Esophagus squamous epithelium (tissue), 5 donors: Measurements from ENCODE around the gene ADIPOR2. TPM values are rescaled to one million over a fixed set of nuclear protein-coding genes. Genes with fewer than 3 reads are reported as not detected.

Source experiments
- DNase-seq: peaks from one replicate; lab custom pipeline; 2025; lab: John Stamatoyannopoulos, UW
- H3K27ac ChIP-seq, 4 donors: fragments of 200-600 bp; sonication (generic); one replicate each; pipeline ENCODE4 v1.5.1; 2016 to 2019; ENCODE audit warnings: mild to moderate bottlenecking in 1 of 4
- H3K27me3 ChIP-seq, 4 donors: fragments of 200-600 bp; sonication (generic); 1 replicate in 3 of 4; 2 replicates in 1 of 4; pipeline versions ENCODE4 v1.5.1 to v1.6.0; 2017 to 2021; ENCODE audit warnings: antibody characterized with exemption in 1 of 4
- H3K36me3 ChIP-seq, 3 donors: fragments of 200-600 bp; sonication (generic); one replicate each; pipeline ENCODE4 v1.5.1; 2016 to 2019
- H3K4me1 ChIP-seq, 3 donors: fragments of 200-600 bp; sonication (generic); one replicate each; pipeline ENCODE4 v1.5.1; 2017 to 2019
- H3K4me3 ChIP-seq, 4 donors: fragments of 200-600 bp; sonication (generic); 1 replicate in 3 of 4; 2 replicates in 1 of 4; pipeline ENCODE4 v1.5.1; 2016 to 2019; ENCODE audit warnings: mild to moderate bottlenecking in 2 of 4, moderate library complexity in 1 of 4
- H3K9me3 ChIP-seq, 3 donors: fragments of 200-600 bp; sonication (generic); one replicate each; pipeline ENCODE4 v1.5.1; 2016 to 2019
- POLR2A ChIP-seq, 4 donors: fragments of 450-650 bp; IDR thresholded peaks; one replicate each; pipeline ENCODE4 v1.6.1; 2017; ENCODE audit warnings: antibody characterized with exemption in 4 of 4, mild to moderate bottlenecking in 4 of 4, moderate library complexity in 3 of 4
- WGBS, 2 donors: methylation state at CpG; one replicate each; pipeline ENCODE4 v1.1.5; 2018; 5-methylcytosine and 5-hydroxymethylcytosine counted together
- intact Hi-C: fragments of 100-400 bp; cut with DNase I; formaldehyde crosslinking; loops from one replicate; pipeline ENCODE4 v1.15.0; 2022
- total RNA-seq, 4 donors: library from RNA; depleted of rRNA; stranded (reverse); fragments of >200 nt; gene quantifications; one replicate each; pipeline ENCODE4 v1.1.0, GENCODE V29; 2016
- TF ChIP-seq, protein P1 (sequence below), 6 experiments: fragments of 450-650 bp in 4 of 6; fragments of 200-600 bp in 2 of 6; sonication (generic) in 2 of 6; IDR thresholded peaks; one replicate each; pipeline ENCODE4 v1.5.1; 2016 to 2019; ENCODE audit warnings: antibody characterized with exemption in 6 of 6, mild to moderate bottlenecking in 4 of 6, moderate library complexity in 4 of 6
- donor health status: DM: yes; HTN: yes; CAD: no.

The ADIPOR2 gene
- total RNA-seq, 4 donors from 2014 or later = 29.1 to 49.4 (median 31.1) TPM

DNA sequence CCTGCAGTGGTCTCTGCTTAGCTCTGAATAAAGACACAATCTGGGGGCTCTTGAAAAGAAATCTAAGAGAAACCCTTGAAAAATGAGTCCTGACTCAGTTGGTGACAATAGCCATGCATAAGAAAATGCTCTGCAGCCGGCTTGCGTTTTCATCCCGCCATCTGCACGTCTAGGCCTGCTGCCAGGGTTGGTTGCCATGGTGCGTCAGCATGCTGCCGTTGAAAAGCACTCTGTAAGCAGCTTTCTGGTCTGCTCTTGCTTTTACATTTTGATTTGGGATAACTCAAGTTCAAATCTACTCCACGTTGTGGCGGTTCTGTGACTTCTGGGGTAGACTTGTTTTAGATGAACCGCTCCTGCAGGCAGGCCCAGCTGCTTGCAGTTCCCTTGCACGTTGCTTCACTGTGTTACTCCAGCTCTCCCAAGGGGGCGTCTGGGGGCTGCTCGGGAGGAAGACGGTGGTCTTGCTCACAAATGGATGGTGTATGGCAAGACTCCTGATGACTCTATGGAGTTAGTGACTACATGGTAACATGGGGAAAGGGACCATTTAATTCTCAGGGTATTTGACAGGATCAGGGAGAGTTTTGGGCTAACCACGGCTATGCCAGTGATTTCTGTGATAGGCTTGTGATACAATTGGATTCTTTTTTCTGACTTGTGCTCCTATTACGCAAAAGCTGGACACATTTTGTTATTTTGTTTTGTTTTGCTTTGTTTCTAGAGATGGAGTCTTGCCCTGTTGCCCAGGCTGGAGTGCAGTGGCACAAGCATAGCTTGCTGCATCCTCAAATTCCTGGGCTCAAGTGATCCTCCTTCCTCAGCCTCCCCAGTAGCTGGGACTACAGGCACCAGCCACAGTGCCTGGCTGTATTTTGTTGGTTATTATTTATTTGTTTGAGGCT is 46.1 kb upstream of the ADIPOR2 start:
- H3K9me3 ChIP-seq = no peaks in the 10 kb centered on the region
- H3K4me1 ChIP-seq = peaks cover 4 to 31% (median 10%) of the 10 kb centered on the region in 3 donors
- H3K4me3 ChIP-seq = no peak overlapping the region
- no peaks in the 10 kb centered on the region for H3K27me3 ChIP-seq
- WGBS, 2 donors = 29 to 33% methylated on average over 13 to 14 of the region's 15 CpGs
- no peak for DNase-seq
- TF ChIP-seq, protein P1, sequence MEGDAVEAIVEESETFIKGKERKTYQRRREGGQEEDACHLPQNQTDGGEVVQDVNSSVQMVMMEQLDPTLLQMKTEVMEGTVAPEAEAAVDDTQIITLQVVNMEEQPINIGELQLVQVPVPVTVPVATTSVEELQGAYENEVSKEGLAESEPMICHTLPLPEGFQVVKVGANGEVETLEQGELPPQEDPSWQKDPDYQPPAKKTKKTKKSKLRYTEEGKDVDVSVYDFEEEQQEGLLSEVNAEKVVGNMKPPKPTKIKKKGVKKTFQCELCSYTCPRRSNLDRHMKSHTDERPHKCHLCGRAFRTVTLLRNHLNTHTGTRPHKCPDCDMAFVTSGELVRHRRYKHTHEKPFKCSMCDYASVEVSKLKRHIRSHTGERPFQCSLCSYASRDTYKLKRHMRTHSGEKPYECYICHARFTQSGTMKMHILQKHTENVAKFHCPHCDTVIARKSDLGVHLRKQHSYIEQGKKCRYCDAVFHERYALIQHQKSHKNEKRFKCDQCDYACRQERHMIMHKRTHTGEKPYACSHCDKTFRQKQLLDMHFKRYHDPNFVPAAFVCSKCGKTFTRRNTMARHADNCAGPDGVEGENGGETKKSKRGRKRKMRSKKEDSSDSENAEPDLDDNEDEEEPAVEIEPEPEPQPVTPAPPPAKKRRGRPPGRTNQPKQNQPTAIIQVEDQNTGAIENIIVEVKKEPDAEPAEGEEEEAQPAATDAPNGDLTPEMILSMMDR (IDR thresholded peaks at IDR 0.05) = no peak
- no peak for TF ChIP-seq POLR2A (IDR thresholded peaks at IDR 0.05)
- H3K27ac ChIP-seq = peak overlapping the region in 1 of 4 donors; percentile 50
- H3K36me3 ChIP-seq = peaks cover 0 to 60% (median 0%) of the 10 kb centered on the region in 3 donors
- intact Hi-C loops = loop anchor here (10.0 kb wide), 1 partner anchor 290 kb away; no protein-coding TSS in a partner anchor

DNA sequence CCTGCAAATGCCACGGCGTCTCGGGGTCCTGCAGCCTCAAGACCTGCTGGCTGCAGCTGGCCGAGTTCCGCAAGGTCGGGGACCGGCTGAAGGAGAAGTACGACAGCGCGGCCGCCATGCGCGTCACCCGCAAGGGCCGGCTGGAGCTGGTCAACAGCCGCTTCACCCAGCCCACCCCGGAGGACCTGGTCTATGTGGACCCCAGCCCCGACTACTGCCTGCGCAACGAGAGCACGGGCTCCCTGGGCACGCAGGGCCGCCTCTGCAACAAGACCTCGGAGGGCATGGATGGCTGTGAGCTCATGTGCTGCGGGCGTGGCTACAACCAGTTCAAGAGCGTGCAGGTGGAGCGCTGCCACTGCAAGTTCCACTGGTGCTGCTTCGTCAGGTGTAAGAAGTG is 45.1 kb upstream of the ADIPOR2 start:
- Histone ChIP-seq H3K36me3 (peaks cover 0 to 50% (median 0%) of the 10 kb centered on the region in 3 donors), H3K9me3 (no peaks in the 10 kb centered on the region), H3K27ac (no peak overlapping the region), H3K4me3 (no peak overlapping the region), H3K4me1 (peaks cover 4 to 42% (median 10%) of the 10 kb centered on the region in 3 donors), H3K27me3 (no peaks in the 10 kb centered on the region)
- no peak for DNase-seq
- intact Hi-C loops = loop anchor here (10.0 kb wide), 1 partner anchor 289 kb away; no protein-coding TSS in a partner anchor
- 81 to 95% methylated on average over 5 of the region's 29 CpGs for WGBS, 2 donors
- no peak for TF ChIP-seq POLR2A (IDR thresholded peaks at IDR 0.05)
- TF ChIP-seq, protein P1 (IDR thresholded peaks at IDR 0.05) = no peak

DNA sequence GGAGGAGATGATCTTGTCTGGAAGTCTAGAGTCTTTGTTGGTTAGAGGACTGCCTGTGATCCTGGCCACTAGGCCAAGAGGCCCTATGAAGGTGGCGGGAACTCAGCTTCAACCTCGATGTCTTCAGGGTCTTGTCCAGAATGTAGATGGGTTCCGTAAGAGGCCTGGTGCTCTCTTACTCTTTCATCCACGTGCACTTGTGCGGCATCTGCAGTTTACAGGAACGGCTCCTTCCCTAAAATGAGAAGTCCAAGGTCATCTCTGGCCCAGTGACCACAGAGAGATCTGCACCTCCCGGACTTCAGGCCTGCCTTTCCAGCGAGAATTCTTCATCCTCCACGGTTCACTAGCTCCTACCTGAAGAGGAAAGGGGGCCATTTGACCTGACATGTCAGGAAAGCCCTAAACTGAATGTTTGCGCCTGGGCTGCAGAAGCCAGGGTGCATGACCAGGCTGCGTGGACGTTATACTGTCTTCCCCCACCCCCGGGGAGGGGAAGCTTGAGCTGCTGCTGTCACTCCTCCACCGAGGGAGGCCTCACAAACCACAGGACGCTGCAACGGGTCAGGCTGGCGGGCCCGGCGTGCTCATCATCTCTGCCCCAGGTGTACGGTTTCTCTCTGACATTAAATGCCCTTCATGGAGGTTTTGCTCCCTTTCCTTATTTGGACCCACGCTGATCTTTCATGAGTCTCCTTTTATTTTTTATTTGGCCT is 44.1 kb upstream of the ADIPOR2 start:
- no peak for DNase-seq
- WGBS, 2 donors = 75% methylated on average over 15 to 18 of the region's 21 CpGs
- intact Hi-C loops = loop anchor here (10.0 kb wide), 1 partner anchor 288 kb away; no protein-coding TSS in a partner anchor

DNA sequence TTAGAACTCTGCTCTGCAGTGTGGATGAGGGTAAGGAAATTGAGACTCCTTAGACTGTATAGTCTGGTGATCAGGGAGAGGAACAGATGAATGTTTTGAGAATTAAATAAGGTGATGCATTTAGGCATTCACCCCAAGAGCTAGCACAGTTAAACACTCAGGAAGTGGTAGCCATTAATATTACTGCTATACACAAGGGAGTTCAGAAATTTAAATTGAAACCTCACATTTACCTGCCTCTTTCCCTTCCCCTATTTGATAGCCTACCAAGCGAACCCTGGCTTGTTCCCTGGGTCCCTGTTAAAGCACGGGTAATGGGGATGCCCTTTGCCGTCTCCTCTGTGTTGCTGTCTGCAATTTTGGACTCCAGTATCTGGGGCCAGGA is 43.6 kb upstream of the ADIPOR2 start:
- H3K36me3 ChIP-seq = peaks cover 0 to 44% (median 0%) of the 10 kb centered on the region in 3 donors
- no peak overlapping the region for H3K4me3 ChIP-seq
- 100% methylated on average over 1 to 2 of the region's 3 CpGs for WGBS, 2 donors
- TF ChIP-seq, protein P1 (IDR thresholded peaks at IDR 0.05) = no peak
- no peak for TF ChIP-seq POLR2A (IDR thresholded peaks at IDR 0.05)
- intact Hi-C loops = loop anchor here (10.0 kb wide), 1 partner anchor 288 kb away; no protein-coding TSS in a partner anchor
- H3K9me3 ChIP-seq = no peaks in the 10 kb centered on the region
- H3K4me1 ChIP-seq = peaks cover 4 to 52% (median 10%) of the 10 kb centered on the region in 3 donors
- no peak overlapping the region for H3K27ac ChIP-seq
- DNase-seq = no peak
- H3K27me3 ChIP-seq = no peaks in the 10 kb centered on the region

More for the DNA sequence above, 44.1 kb upstream of the ADIPOR2 start:
- H3K4me1 ChIP-seq = peaks cover 4 to 51% (median 10%) of the 10 kb centered on the region in 3 donors
- no peaks in the 10 kb centered on the region for H3K27me3 ChIP-seq
- no peak for TF ChIP-seq POLR2A (IDR thresholded peaks at IDR 0.05)
- TF ChIP-seq, protein P1 (IDR thresholded peaks at IDR 0.05) = no peak
- H3K9me3 ChIP-seq = no peaks in the 10 kb centered on the region
- H3K36me3 ChIP-seq = peaks cover 0 to 45% (median 0%) of the 10 kb centered on the region in 3 donors
- no peak overlapping the region for H3K27ac ChIP-seq
- no peak overlapping the region for H3K4me3 ChIP-seq
